Tibial nerve (tissue), 4 donors: Measurements from ENCODE around the gene PLXNB2. TPM values are rescaled to one million over a fixed set of nuclear protein-coding genes. Genes with fewer than 3 reads are reported as not detected.
A peak's percentile ranks its signal among the peaks of the same experiment; 100 is the strongest.

Experiments
- DNase-seq, 2 donors: peaks; one replicate each; pipeline ENCODE4 v3.0.0-alpha.2; 2019; ENCODE audit warnings: low spot score in 2 of 2
- H3K27ac ChIP-seq, 4 donors: fragments of 200-600 bp; sonication (generic) in 3 of 4; one replicate each; pipeline ENCODE4 v1.5.1; 2017 to 2019; ENCODE audit warnings: mild to moderate bottlenecking in 1 of 4
- H3K27me3 ChIP-seq, 2 donors: fragments of 200-600 bp; sonication (generic) in 1 of 2; one replicate each; pipeline versions ENCODE4 v1.5.1 to v1.6.0; 2017 to 2019
- H3K36me3 ChIP-seq, 3 donors: fragments of 200-600 bp; sonication (generic); one replicate each; pipeline ENCODE4 v1.5.1; 2018 to 2019
- H3K4me1 ChIP-seq, 4 donors: fragments of 200-600 bp; sonication (generic) in 3 of 4; one replicate each; pipeline ENCODE4 v1.5.1; 2017 to 2019
- H3K4me3 ChIP-seq, 4 donors: fragments of 200-600 bp; sonication (generic) in 3 of 4; one replicate each; pipeline ENCODE4 v1.5.1; 2017 to 2019; ENCODE audit warnings: mild to moderate bottlenecking in 1 of 4, moderate library complexity in 1 of 4
- H3K9me3 ChIP-seq, 4 donors: fragments of 200-600 bp; sonication (generic) in 3 of 4; one replicate each; pipeline ENCODE4 v1.5.1; 2017 to 2019
- CTCF ChIP-seq, 5 experiments: fragments of 200-600 bp in 3 of 5; fragments of 450-650 bp in 2 of 5; sonication (generic) in 3 of 5; IDR thresholded peaks; one replicate each; pipeline ENCODE4 v1.5.1; 2016 to 2019; ENCODE audit warnings: antibody characterized with exemption in 5 of 5, mild to moderate bottlenecking in 3 of 5, moderate library complexity in 2 of 5
- EP300 ChIP-seq, 2 donors: sonication (generic); formaldehyde crosslinking; IDR thresholded peaks; one replicate each; pipeline ENCODE4 v1.6.1; 2017; ENCODE audit warnings: antibody characterized with exemption in 2 of 2, mild to moderate bottlenecking in 1 of 2
- POLR2A ChIP-seq, 2 donors: fragments of 450-650 bp; IDR thresholded peaks; one replicate each; pipeline ENCODE4 v1.6.1; 2017; ENCODE audit warnings: antibody characterized with exemption in 2 of 2, mild to moderate bottlenecking in 2 of 2, moderate library complexity in 2 of 2
- WGBS, 2 donors: methylation state at CpG; one replicate each; pipeline ENCODE4 v1.1.5; 2018; 5-methylcytosine and 5-hydroxymethylcytosine counted together
- total RNA-seq, 4 donors: library from RNA; depleted of rRNA; stranded (reverse); fragments of >200 nt; gene quantifications; one replicate each; pipeline ENCODE4 v1.1.0, GENCODE V29; 2016

PLXNB2 gene
- total RNA-seq, 4 donors from 2014 or later: 135 to 193 (median 165) TPM

GRCh38 chr22:50242406-50242949 is 65.0 kb downstream of the PLXNB2 start:
- H3K36me3 ChIP-seq: peaks cover 0 to 50% (median 7%) of the 10 kb centered on the region in 3 donors
- H3K27ac ChIP-seq: no peak overlapping the region
- peaks cover 0 to 62% (median 40%) of the 10 kb centered on the region in 4 donors for H3K4me1 ChIP-seq
- TF ChIP-seq EP300 (IDR thresholded peaks at IDR 0.05) (no peak), POLR2A (IDR thresholded peaks at IDR 0.05) (no peak), CTCF (IDR thresholded peaks at IDR 0.05) (no peak)
- no peaks in the 10 kb centered on the region for H3K9me3 ChIP-seq
- no peaks in the 10 kb centered on the region for H3K27me3 ChIP-seq
- WGBS, 2 donors: 54 to 60% methylated on average over 14 of the region's 14 CpGs
- DNase-seq: no peak
- peak overlapping the region in 3 of 4 donors; percentile 5 to 95 (median 19) for H3K4me3 ChIP-seq

GRCh38 chr22:50238755-50239154 is 68.7 kb downstream of the PLXNB2 start:
- no peak for TF ChIP-seq CTCF (IDR thresholded peaks at IDR 0.05)
- no peak for TF ChIP-seq EP300 (IDR thresholded peaks at IDR 0.05)
- WGBS, 2 donors: 82 to 87% methylated on average over 9 of the region's 9 CpGs
- Histone ChIP-seq H3K27me3 (no peaks in the 10 kb centered on the region), H3K36me3 (peaks cover 0 to 52% (median 7%) of the 10 kb centered on the region in 3 donors), H3K4me1 (peaks cover 0 to 38% (median 29%) of the 10 kb centered on the region in 4 donors), H3K27ac (no peak overlapping the region), H3K9me3 (no peaks in the 10 kb centered on the region), H3K4me3 (no peak overlapping the region)
- no peak for DNase-seq

- H3K4me3 ChIP-seq: no peak overlapping the region
- 70 to 75% methylated on average over 9 of the region's 11 CpGs for WGBS, 2 donors
- peaks cover 0 to 20% (median 11%) of the 10 kb centered on the region in 4 donors for H3K4me1 ChIP-seq
- no peak for TF ChIP-seq POLR2A (IDR thresholded peaks at IDR 0.05)
- TF ChIP-seq EP300 (IDR thresholded peaks at IDR 0.05): no peak
- TF ChIP-seq CTCF (IDR thresholded peaks at IDR 0.05): peak in 1 of 5 experiments; percentile 12
- H3K27me3 ChIP-seq: no peaks in the 10 kb centered on the region
- no peaks in the 10 kb centered on the region for H3K9me3 ChIP-seq
- H3K27ac ChIP-seq: no peak overlapping the region
- DNase-seq: no peak
- peaks cover 0 to 71% (median 7%) of the 10 kb centered on the region in 3 donors for H3K36me3 ChIP-seq
Observed at GRCh38 chr22:50236731-50237409, 70.6 kb downstream of the PLXNB2 start.

GRCh38 chr22:50233223-50233622 is 74.2 kb downstream of the PLXNB2 start:
- Histone ChIP-seq H3K27me3 (no peaks in the 10 kb centered on the region), H3K36me3 (peaks cover 0 to 72% (median 0%) of the 10 kb centered on the region in 3 donors), H3K4me1 (no peaks in the 10 kb centered on the region), H3K9me3 (no peaks in the 10 kb centered on the region), H3K27ac (no peak overlapping the region), H3K4me3 (no peak overlapping the region)
- DNase-seq: no peak
- WGBS, 2 donors: 88 to 96% methylated on average over 15 to 18 of the region's 18 CpGs
- TF ChIP-seq EP300 (IDR thresholded peaks at IDR 0.05) (no peak), CTCF (IDR thresholded peaks at IDR 0.05) (no peak), POLR2A (IDR thresholded peaks at IDR 0.05) (no peak)

- peaks cover 0 to 73% (median 0%) of the 10 kb centered on the region in 3 donors for H3K36me3 ChIP-seq
- H3K27me3 ChIP-seq: no peaks in the 10 kb centered on the region
- TF ChIP-seq EP300 (IDR thresholded peaks at IDR 0.05) (no peak), CTCF (IDR thresholded peaks at IDR 0.05) (no peak), POLR2A (IDR thresholded peaks at IDR 0.05) (no peak)
- no peak overlapping the region for H3K4me3 ChIP-seq
- H3K9me3 ChIP-seq: no peaks in the 10 kb centered on the region
- no peak overlapping the region for H3K27ac ChIP-seq
- no peak for DNase-seq
- WGBS, 2 donors: 89 to 90% methylated on average over 20 of the region's 20 CpGs
- no peaks in the 10 kb centered on the region for H3K4me1 ChIP-seq
Observed at GRCh38 chr22:50232481-50233151, 74.8 kb downstream of the PLXNB2 start.
